ENCODE results near the gene RBM47.
"Not testable (repeated sequence)": the region's sequence is repeated elsewhere in the genome, so short reads cannot be mapped to it uniquely, and the experiment has no call there.

Gene RBM47

DNA sequence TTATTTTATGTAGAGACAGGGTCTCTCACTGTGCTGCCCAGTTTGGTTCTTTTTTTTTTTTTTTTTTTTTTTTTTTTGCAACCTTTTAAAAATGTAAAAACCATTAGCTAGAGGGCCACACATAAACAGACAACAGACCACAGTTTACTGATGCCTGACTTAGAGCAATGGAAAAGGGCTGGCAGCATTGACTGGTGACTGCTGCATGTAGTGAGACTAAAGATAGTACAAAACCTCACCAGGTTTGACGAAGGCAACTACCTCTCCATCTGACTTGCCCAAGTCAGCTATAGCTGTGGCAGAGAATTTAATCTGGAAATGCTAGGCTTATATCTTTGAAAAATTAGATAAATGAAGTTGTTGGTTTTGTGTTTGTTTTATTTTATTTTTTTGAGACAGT is 102.9 kb downstream of the RBM47 start:
- no peak for DNase-seq (ENCODE audit: low read depth in 2 of 2)

DNA sequence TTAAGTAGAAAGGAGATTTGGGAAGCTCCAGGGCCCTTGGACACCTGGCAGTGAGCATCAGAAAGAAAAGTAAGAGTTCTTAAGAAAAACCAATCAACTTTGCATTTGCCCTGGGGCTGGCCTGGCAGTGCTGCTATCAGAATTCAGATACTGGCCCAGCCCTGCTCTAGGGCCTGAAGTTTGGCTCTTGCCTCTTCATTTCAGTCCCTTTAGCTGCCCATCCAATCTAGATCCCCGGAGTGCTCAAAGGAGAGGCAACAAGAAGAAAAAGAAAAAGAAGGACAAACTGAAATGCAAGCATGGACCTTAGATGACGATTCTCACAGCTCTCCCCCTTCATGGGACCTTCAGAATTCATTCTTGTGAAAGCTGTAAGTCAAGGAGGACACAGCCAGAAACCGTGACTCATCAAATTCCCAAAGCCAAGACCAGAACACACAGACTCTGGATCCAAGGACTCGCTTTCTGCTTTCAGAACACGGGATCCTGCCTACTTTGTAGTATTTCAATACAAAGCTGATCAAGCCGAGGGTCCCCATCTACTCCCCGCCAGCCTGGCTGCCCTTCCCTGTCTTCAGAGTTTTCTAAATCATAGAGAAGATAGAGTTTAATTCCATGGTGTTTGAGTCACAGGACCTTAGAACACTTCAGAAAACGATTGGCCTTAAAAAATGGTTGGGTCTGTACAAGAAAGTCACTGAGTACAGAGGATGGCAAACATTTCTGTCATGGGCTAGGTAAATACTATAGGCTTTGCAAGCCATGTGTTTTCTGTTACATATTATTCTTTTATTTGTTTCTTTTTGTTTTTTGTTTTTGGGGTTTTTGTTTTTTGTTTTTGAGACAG is 103.7 kb downstream of the RBM47 start:
- DNase-seq (ENCODE audit: low read depth in 2 of 2) = no peak

DNA sequence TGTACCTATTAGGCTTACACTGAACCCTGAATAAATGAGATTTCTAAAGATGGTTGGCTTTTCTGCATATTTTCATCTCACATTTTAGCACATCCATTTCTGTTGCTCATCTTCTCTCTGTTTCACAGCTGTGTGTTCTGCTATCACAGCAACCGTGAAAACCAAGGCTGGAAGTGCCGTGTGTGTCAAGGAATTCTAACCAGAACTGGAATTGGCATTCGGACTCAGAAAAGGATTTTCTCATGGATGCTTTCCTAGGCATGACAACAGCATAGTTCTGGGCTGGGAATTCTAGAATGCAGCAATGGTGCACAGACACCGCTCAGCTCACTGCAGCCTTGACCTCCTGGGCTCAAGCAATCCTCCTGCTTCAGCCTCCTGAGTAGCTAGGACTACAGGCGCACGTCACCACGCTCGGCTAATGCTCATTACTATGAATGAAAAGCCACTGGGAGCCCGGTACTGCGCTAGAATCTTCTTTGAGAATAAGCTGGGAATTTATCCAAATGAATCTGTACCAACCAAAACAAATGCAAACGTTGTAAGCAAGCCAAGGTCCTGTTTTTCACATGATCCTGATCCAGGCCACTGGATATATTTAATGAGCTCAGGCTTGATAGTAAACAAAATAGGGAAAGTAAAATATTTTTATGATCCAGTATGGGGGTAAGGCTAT is 105.2 kb downstream of the RBM47 start:
- no peak for DNase-seq (ENCODE audit: low read depth in 2 of 2)

DNA sequence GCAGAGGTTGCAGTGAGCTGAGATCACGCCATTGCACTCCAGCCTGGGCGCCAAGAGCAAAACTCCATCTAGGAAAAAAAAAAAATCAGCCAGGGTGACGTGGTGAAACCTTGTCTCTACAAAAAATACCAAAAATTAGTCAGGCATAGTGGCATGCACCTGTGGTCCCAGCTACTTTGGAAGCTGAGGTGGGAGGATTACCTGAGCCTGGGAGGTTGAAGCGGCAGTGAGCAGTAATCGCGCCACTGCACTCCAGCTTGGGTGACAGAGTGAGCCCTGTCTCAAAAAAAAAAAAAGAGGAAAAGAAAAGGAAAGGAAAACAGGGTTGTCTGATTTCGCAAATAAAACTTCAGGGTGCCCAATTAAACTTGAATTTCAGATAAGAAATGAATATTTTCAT is 106.1 kb downstream of the RBM47 start:
- DNase-seq (ENCODE audit: low read depth in 2 of 2) = no peak

DNA sequence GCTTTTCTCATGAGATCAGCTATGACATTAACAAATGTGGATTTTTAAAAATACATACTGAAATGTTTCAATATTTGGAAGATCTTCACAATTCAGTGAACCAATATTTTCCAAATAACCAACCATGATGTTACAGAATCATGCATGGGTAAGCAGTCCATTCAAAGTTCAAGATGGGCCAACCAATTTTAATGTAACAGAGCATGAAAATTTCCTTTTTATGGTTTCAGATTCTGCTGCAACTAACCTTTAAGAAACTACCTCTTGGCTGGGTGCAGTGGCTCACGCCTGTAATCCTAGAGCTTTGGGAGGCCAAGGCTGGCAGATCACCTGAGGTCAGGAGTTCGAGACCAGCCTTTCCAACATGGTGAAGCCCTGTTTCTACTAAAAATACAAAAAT is 107.7 kb downstream of the RBM47 start:
- no peak for DNase-seq (ENCODE audit: low read depth in 2 of 2)

DNA sequence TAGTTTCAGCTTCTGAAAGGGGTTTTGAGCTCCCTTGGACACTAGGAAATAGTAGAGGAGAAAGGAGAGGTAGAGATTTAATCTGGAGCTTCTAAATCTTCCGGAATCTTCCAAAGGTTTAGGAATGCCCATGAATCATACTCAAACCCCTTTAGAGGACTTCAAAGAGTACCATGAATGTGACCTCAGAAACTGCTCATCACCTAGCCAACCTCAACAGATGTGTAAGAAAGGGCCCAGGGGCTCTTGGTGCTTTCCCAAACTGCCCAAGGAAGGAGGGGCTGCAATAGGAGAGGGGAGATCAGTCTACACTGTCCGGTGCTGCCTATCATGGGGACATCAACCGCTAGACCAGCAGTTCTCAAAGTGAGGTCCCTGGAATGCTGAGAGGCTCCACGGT is 109.1 kb downstream of the RBM47 start:
- no peak for DNase-seq (ENCODE audit: low read depth in 2 of 2)

DNA sequence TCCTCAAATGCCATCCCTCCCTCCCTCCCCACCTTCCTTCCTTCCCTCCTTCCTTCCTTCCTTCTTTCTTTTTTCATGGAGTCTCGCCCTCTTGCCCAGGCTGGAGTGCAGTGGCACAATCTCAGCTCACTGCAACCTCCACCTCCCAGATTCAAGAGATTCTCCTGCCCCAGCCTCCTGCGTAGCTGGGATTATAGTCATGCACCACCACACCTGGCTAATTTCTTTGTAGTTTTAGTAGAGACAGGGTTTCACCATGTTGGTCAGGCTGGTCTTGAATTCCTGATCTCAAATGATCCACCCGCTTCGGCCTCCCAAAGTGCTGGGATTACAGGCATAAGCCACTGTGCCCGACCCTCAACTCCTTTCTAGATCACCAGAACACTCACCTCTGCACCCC is 112.6 kb downstream of the RBM47 start:
- DNase-seq (ENCODE audit: low read depth in 2 of 2) = not testable (repeated sequence)

DNA sequence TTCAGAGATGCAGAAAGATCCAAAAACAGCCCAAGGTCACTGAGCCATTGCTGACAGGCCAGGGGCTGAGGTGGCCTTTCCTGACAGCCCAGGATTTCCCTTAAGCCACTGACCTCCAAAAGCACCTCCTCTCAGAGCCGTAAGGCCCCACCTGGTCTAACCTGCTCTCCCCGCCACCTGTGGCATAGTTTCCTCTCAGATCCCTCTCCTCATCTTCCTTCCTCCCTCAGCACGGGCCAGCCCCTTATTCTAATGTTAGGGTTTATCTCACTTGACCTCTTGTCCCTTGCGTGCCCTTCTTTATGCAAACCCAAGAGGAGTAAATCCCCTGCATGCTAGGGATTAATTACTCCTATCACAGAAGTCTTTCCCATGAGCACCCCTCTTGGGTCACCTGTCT is 113.0 kb downstream of the RBM47 start:
- DNase-seq (ENCODE audit: low read depth in 2 of 2) = no peak

DNA sequence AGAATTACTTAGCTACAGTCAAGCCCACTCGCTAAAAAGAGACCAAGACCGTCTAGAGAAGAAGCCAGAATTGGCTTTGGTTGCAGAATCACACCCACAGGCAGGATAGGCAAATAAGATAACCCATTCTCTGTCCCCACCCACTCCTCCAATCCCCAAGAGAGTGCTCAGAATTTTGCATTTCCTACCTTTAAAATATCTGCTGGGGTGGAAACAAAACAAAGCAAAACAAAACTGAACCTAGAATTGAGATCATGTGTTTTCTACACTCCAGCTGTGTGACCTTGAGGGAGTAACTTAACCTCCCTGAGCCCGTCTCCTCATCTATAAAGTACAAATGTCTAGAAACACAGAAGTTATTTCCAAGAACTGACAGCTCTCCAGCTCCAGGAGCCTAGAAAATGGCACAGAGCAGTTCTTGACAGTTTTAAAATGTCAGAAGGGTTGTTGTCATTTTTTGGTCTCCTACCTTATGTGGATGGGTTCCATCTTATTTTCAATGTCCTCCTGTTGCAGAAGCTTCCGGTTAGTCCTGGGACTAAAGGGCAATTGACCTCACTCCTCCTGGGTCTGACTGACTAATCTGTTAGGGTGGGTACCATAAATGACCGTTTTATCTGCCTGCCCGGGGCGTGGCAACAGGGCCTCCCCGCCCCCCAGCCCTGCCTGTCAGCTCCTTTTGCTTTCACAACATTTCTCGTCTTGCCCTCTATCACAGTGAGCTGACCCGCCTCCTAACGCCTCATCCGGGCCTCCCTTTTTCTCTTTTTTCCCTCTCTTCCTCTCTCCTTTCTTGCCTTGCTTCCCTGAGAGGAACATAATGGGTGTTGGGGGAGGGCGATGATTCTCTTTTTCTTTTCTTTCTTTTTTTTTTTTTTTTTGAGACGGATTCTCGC is 114.0 kb downstream of the RBM47 start:
- no peak for DNase-seq (ENCODE audit: low read depth in 2 of 2)

DNA sequence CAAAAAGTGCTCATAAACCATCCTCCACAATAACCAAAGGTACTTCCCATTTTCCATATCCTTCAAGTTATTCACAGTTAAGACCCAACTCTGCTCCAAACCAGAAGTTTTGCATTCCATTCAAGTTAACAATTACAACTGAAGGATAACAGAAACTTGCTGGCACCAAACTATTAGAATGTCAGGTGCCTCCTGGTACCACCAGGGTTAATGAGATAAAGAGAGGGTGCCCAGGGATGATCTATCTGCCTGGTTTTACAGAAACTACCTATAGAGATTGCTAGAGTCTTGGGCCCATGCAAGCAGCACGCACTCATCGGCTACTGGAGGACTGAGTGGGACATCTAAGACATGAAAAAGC is 114.6 kb downstream of the RBM47 start:
- no peak for DNase-seq (ENCODE audit: low read depth in 2 of 2)

DNA sequence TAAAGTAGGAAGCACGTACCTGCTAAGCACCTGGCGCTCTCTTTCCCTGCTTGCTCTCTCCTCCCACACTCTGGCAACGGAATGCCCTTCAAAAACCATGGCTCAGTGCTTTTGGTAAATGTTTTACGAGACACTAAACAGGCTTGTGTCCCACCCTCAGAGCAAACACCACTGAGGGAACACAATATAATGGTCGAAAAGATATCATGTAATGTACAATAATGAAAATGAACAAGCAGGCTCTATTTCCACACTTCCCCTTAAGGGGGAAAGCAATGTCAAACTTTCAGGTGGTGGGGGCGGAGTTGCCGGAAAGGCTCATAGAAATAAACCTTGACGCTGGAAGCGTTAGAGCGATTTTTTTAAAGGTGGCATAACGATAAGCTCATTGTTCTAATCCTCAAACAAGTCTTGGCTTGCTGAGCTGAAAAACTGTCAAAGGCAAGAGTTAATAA is 115.1 kb downstream of the RBM47 start:
- no peak for DNase-seq (ENCODE audit: low read depth in 2 of 2)

DNA sequence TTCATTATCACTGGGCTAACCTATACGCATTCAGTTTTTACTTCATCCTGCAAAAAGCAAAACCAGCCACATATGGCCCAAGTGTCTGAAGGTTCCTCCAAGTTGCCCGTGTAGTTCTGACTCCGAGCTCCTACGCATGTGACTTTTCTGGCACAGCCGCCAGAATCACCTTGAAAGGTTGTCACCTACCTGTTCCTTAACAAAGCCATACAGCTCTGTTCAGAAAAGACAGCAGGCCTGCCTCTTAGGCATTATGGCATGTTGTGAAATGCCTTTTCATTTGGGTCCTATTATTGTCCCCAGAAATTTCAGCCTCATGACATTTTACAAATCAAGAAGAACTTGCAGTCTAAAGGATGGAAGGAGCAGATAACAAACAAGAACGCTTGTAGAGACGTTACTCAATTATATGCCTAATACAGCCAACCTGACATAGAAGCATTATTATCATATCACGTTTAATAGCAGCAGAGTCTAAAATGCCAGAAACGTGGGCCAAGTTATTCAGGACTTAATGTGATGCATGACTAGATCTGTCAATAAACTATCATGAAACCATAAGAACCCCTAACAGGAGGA is 118.5 kb downstream of the RBM47 start:
- DNase-seq (ENCODE audit: low read depth in 2 of 2) = no peak

DNA sequence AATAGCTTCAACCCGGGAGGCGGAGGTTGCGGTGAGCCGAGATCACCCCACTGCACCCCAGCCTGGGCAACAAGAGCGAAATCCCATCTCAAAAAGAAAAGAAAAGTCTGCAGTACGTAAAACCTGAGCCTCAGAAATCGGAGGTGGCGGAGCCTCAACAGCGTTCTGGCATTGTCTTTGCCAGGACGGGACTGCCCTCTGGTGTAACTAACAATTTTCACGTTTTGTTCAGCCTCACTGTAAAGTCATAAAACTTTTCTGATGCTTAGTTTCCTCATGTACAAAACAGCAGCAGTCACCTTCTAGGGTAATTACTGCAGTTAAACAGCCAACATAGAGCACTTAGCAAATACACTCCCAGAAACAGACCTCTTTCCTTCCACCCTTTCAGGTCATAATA is 121.7 kb downstream of the RBM47 start:
- DNase-seq (ENCODE audit: low read depth in 2 of 2) = no peak

DNA sequence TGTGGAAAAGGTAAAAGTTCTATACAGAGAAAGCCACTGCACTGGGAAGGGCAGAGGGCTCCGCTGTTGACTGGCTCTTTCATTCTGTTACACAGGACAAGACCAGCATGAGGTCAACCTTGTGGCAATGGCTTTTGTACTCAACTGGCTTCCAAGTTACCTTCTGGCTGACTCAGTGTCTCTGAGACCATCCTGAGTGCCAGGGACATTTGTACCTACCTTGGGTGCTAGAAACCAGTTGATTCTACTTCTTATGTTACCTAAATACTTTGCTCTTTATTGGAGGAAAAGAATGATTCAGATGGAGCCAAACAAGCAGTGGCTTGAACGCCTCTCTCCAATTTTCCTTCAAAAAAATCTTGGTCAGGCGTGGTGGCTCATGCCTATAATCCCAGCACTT is 123.2 kb downstream of the RBM47 start:
- no peak for DNase-seq (ENCODE audit: low read depth in 2 of 2)

DNA sequence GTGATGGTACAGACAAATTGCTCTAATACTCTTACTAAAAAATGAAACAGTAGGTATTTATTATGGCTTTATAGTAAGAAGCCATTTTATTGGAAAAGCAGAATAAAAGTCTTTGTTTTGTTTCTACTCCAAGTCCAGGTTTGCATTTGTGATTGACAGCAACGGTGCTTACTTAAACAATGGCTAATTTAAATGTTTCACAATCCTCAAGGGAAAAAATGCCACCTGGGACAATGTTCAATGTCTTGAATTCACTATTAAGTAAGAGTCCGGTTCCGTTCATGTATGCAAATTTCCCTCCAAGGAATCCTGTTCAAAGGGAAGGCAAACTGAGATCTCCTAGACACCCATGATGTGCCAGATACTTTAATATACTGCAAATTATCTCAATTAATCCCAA is 123.6 kb downstream of the RBM47 start:
- no peak for DNase-seq (ENCODE audit: low read depth in 2 of 2)

DNA sequence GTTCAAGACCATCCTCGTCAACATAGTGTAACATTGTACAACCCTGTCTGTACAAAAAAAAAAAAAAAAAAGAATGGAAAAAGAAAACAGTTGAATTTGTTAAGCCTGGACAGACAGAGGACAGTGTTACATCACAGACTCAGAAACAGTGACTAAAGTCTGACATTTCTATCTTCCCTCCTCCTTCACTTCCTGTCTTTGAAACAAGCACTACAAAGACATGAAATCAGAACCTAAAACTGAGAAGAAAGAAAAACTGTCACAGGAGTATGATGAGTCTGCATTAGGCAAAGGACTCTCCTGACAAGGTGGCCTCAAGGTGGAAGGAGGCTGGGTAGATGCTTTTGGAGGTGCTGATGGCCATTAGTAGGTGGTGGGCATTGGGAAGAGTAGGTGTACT is 126.7 kb downstream of the RBM47 start:
- no peak for DNase-seq (ENCODE audit: low read depth in 2 of 2)

DNA sequence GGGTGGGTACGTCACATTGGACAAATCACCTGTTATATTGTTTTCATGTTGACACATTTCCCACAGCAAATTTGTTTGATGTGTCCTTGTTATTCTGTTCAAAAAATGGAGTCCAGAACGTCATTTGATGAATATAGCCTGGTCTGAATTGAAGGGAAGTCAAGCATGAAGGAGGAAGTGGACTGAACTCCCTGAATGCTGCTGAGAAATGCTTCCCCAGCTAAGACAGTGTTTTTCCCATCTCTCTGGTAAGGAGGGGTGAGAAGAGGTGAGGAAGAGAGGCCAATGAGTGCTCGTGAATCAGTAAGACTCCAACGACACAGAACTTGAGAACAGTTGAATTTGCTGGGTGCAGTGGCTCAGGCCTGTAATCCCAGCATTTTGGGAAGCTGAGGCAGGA is 127.4 kb downstream of the RBM47 start:
- no peak for DNase-seq (ENCODE audit: low read depth in 2 of 2)

DNA sequence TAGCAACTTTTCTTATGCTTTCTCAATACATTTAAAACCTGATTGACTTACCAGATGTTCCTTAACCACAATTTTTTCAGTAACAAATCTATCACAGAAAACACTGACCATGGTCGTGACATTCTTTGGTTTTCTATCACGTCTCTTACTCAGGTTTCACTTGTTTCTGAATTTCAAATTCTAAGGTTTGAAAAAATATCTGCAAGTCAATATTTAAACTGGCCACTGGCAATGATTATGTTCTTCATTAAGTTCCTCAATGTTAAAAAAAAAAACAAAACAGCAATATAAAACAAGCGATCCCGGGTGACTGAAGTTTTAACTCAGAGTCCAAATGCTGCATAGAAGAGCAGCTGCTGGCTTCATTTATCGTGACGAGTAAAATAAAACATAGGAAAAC is 128.9 kb downstream of the RBM47 start:
- DNase-seq (ENCODE audit: low read depth in 2 of 2) = no peak

DNA sequence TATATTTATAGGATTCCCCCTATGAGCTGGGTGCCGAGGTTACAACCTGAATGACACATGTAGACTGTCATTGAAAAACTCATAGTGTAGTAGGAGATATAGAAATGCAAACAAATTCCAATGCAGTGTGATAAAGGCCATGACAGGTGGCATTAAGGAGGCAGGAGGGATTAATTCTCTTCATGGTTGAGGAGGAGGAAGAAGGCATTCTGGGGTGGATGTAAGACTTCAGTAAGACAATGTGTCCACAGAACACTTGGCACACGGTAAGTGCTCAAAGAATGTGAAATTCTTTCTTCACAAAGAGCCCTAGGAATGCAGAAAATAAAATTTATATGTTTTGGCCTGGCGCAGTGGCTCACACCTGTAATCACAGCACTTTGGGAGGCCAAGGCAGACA is 136.5 kb downstream of the RBM47 start:
- no peak for DNase-seq (ENCODE audit: low read depth in 2 of 2)

DNA sequence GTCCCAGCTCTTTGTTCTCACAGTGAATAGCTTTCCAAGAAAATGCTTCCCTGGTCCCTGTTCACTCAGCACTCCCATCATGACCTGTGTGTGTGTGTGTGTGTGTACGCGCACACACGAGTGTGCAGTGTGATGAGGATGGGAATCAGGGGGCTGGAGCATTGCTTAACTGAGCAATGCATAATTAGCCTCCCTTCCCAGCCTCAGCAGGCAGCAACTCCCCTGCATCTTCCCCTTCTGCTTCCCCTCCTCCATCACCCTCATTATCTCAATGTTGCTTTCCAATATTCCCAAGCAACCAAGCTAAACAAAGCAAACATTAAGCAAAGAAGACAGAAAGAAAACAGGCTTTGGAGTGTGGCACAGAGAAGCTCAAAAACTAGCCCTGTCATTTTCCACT is 137.0 kb downstream of the RBM47 start:
- no peak for DNase-seq (ENCODE audit: low read depth in 2 of 2)

DNA sequence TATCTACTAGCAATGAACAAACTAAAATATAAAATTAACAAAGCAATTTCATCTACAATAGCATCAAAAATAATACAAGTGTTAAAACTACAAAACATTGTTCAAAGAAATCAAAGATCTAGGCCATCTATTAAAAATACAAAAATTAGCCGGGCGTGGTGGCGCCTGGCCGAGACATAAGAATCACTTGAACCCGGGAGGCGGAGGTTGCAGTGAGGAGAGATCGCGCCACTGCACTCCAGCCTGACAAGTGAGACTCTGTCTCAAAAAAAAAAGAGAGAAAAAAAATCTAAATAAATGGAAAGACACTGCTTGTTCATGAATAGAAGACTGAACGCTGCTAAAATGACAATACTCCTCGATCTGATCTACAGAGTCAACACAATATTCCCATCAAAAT is 139.2 kb downstream of the RBM47 start:
- DNase-seq (ENCODE audit: low read depth in 2 of 2) = no peak

DNA sequence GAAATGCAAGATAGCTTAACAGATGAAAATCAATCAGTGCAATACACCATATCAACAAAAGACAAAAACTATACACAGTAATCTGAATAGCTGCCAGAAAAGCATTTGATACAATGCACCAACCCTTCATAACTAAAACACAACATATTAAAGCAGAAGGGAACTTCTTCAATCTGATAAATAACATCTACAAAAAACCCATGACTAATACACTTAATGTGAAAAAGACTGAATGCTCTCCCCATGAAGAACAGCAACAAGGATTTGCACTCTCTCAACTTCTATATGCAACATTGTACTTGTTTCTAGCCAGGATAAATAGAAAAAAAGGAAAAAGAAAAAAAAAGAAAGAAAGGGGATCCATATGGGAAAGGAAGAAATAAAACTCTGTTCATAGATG is 139.7 kb downstream of the RBM47 start:
- no peak for DNase-seq (ENCODE audit: low read depth in 2 of 2)

Data from stimulated activated CD4-positive, alpha-beta T cell treated with anti-CD3 and anti-CD28 coated beads, Interleukin-1b, Interleukin-23, amount 100 ng/mL, for 1 hour (primary cell).